HepG2 (cell line): ENCODE measurements around the gene CAND2. TPM values are rescaled to one million over a fixed set of nuclear protein-coding genes. Genes with fewer than 3 reads are reported as not detected.

ENCODE experiments used
- ATAC-seq: fragments of 200-7000 bp; cut with Tn5 transposase; 3 replicates; pipeline ENCODE4 v1.9.1; 2020; ENCODE audit warnings: mild to moderate bottlenecking, moderate library complexity
- BruUV-seq: library from RNA; stranded (reverse); fragments of 400-500 nt; replicated peaks from 2 replicates; lab custom pipeline; 2021; lab: Mats Ljungman, UMichigan
- CTCF ChIA-PET: fragments of 300-600 bp; formaldehyde crosslinking; extraction: SDS; loops from one replicate; lab custom pipeline; 2021; ENCODE audit warnings: low total read pairs, inconsistent platforms, low intra/inter-chr PET ratio; lab: Yijun Ruan, JAX
- POLR2A ChIA-PET: fragments of 350-600 bp; sonication (Branson Sonifier 250); formaldehyde crosslinking; loops from one replicate; lab custom pipeline; 2020; ENCODE audit warnings: antibody characterized with exemption, inconsistent platforms; lab: Yijun Ruan, JAX
- DNase-seq: peaks from one replicate; pipeline ENCODE4 v3.0.0-alpha.2; 2015; ENCODE audit warnings: low spot score
- FAIRE-seq: peaks from 3 replicates; lab custom pipeline; 2011; peaks lifted over from hg19 to GRCh38; lab: Jason Lieb, UNC
- H2AFZ ChIP-seq: one replicate; pipeline ENCODE4 v1.6.1; 2011; ENCODE audit warnings: low read length, inconsistent platforms
- H3K27ac ChIP-seq: fragments of 300-600 bp; 3 replicates; pipeline ENCODE4 v1.8.0; 2011; ENCODE audit warnings: mixed run types, mild to moderate bottlenecking, mixed read lengths, low read length, inconsistent platforms; ENCODE audit not compliant: insufficient read depth; ENCODE audit errors: extremely low read length
- H3K27me3 ChIP-seq, 2 experiments: fragments of 200-600 bp in 1 of 2; 2 replicates in 1 of 2; 3 replicates in 1 of 2; pipeline versions ENCODE4 v1.6.0 to v1.8.0; 2011; ENCODE audit warnings: low read length in 2 of 2, mild to moderate bottlenecking in 2 of 2, moderate library complexity in 2 of 2, inconsistent platforms in 1 of 2; ENCODE audit not compliant: insufficient read depth in 2 of 2, control insufficient read depth in 1 of 2
- H3K36me3 ChIP-seq, 2 experiments: fragments of 200-600 bp in 1 of 2; replicated peaks in 1 of 2; 2 replicates in 1 of 2; 3 replicates in 1 of 2; pipeline versions ENCODE4 v1.5.1 to v1.8.0; 2011; ENCODE audit warnings: low read length in 2 of 2, inconsistent platforms in 1 of 2; ENCODE audit not compliant: insufficient read depth in 2 of 2, control insufficient read depth in 1 of 2
- H3K4me1 ChIP-seq: 2 replicates; pipeline ENCODE4 v1.5.1; 2012; ENCODE audit warnings: low read length, inconsistent platforms; ENCODE audit not compliant: insufficient read depth
- H3K4me2 ChIP-seq: 2 replicates; pipeline ENCODE4 v1.6.0; 2011; ENCODE audit warnings: low read depth, low read length, inconsistent platforms
- H3K4me3 ChIP-seq, 3 experiments: fragments of 200-600 bp in 1 of 3; sonication (generic), shearing (Covaris generic) in 1 of 3; replicated peaks in 1 of 3; 2 replicates each; pipeline ENCODE4 v1.5.1; 2011 to 2016; ENCODE audit warnings: low read length in 3 of 3, inconsistent platforms in 2 of 3, low read depth in 2 of 3, mild to moderate bottlenecking in 2 of 3, control low read depth in 1 of 3, mixed read lengths in 1 of 3; ENCODE audit not compliant: insufficient read depth in 1 of 3
- H3K79me2 ChIP-seq: one replicate; pipeline ENCODE4 v1.6.1; 2011; ENCODE audit warnings: low read length, inconsistent platforms; ENCODE audit not compliant: insufficient read depth
- H3K9ac ChIP-seq: 2 replicates; pipeline ENCODE4 v1.6.0; 2011; ENCODE audit warnings: mild to moderate bottlenecking, low read depth, low read length, inconsistent platforms; ENCODE audit not compliant: insufficient read depth
- H3K9me3 ChIP-seq: 2 replicates; pipeline ENCODE4 v1.5.1; 2012; ENCODE audit warnings: mild to moderate bottlenecking, low read length
- H4K20me1 ChIP-seq: 2 replicates; pipeline ENCODE4 v1.6.0; 2011; ENCODE audit warnings: inconsistent platforms, mild to moderate bottlenecking, low read length, moderate library complexity; ENCODE audit not compliant: insufficient read depth
- NFAT5 ChIP-seq: sonication (generic); formaldehyde crosslinking; IDR thresholded peaks from 2 replicates; pipeline ENCODE4 v1.4.0; 2020; ENCODE audit warnings: missing genetic modification reagents
- PAWR ChIP-seq: sonication (generic); formaldehyde crosslinking; IDR thresholded peaks from 2 replicates; pipeline ENCODE4 v1.4.0; 2020; ENCODE audit warnings: missing genetic modification reagents, mild to moderate bottlenecking, borderline replicate concordance
- SP140L ChIP-seq: sonication (generic); formaldehyde crosslinking; IDR thresholded peaks from 2 replicates; pipeline ENCODE4 v1.4.0; 2020; ENCODE audit warnings: missing genetic modification reagents, borderline replicate concordance
- ZBTB40 ChIP-seq, 2 experiments: fragments of 450-650 bp in 1 of 2; sonication (generic) in 1 of 2; formaldehyde crosslinking in 1 of 2; IDR thresholded peaks; 2 replicates each; pipeline versions ENCODE4 v1.6.1 to v1.8.0; 2016 to 2022; ENCODE audit warnings: antibody characterized with exemption in 1 of 2, mild to moderate bottlenecking in 1 of 2, missing genetic modification reagents in 1 of 2
- WGBS: methylation state at CpG from one replicate; pipeline ENCODE4 v1.1.6; 2017; ENCODE audit warnings: low lambda C conversion rate; 5-methylcytosine and 5-hydroxymethylcytosine counted together
- in situ Hi-C: cut with HindIII; loops from 2 replicates; pipeline ENCODE4 v1.10.0; 2017; ENCODE audit warnings: low pct_unique_long_range_greater_than_20kb; ENCODE audit not compliant: extremely low pct_ligation_motif_present
- intact Hi-C: fragments of 100-400 bp; cut with micrococcal nuclease; formaldehyde crosslinking; loops from one replicate; pipeline ENCODE4 v1.10.0; 2022; ENCODE audit not compliant: unreplicated experiment
- polyA plus RNA-seq, 8 experiments: library from polyadenylated mRNA; depleted of rRNA in 3 of 8; stranded (reverse) in 7 of 8; unstranded in 1 of 8; fragments of >200 nt; fragmentation: Illumina TruSeq in 4 of 8; extraction: Trizol in 4 of 8; gene quantifications; 2 replicates each; pipeline versions ENCODE4 v1.2.1 to v1.2.3, GENCODE V29; 2011 to 2016; ENCODE audit warnings: low read depth in 4 of 8, missing spikeins in 1 of 8, mixed read lengths in 1 of 8; ENCODE audit not compliant: insufficient read depth in 1 of 8
- total RNA-seq, 5 experiments: library from RNA; depleted of rRNA; stranded (reverse); fragments of >200 nt; fragmentation: Illumina TruSeq; extraction: Trizol; gene quantifications; 2 replicates each; pipeline ENCODE4 v1.2.3, GENCODE V29; 2016; ENCODE audit warnings: low read depth in 1 of 5

CAND2 gene
- total and polyA plus RNA-seq, 2 of the 13 experiments (the other 11 are each of a cell fraction or from before 2014, with no cell fraction given): 0.01 TPM; not detected in 1

GRCh38 chr3:12828751-12829150 lies 32.3 kb downstream of the CAND2 start (continued):
- no peak for TF ChIP-seq ZBTB40 (IDR thresholded peaks at IDR 0.05)
- no peak for TF ChIP-seq ZBTB40 (CRISPR knock-in tag; IDR thresholded peaks at IDR 0.05)
- TF ChIP-seq SP140L: no peak
- TF ChIP-seq, all 625 proteins: peak for 0

- no peaks in the 10 kb centered on the region for H3K9me3 ChIP-seq
- no peaks in the 10 kb centered on the region; a peak in 1 of 5 replicates for H3K27me3 ChIP-seq
- DNase-seq (no peak), FAIRE-seq (no peak), ATAC-seq (no peak)
- no TSS peak for BruUV-seq
- WGBS: 91% methylated on average over 4 of the region's 4 CpGs
- peaks cover 10 to 28% of the 10 kb centered on the region in 2 experiments for H3K36me3 ChIP-seq
- H2AFZ ChIP-seq: no peak overlapping the region
- TF ChIP-seq PAWR (CRISPR knock-in tag) (no peak), NFAT5 (CRISPR knock-in tag) (no peak)
- H3K4me3 ChIP-seq: no peak overlapping the region
- intact Hi-C loops: no loop called here
- H3K79me2 ChIP-seq: no peaks in the 10 kb centered on the region
- POLR2A ChIA-PET: interaction anchor here (1.9 kb wide), 1 partner anchor 12 kb away, joined by 6 read pairs; the partner anchor contains the start of gene RPL32
- peaks cover 13% of the 10 kb centered on the region; the same call in 1 of the 2 replicates for H3K4me1 ChIP-seq
- no peaks in the 10 kb centered on the region; the same call in 1 of the 2 replicates for H4K20me1 ChIP-seq
- no peak overlapping the region for H3K9ac ChIP-seq
- no peak overlapping the region for H3K27ac ChIP-seq
- CTCF ChIA-PET: no interaction called here
- in situ Hi-C loops: no loop called here
- H3K4me2 ChIP-seq: no peak overlapping the region
These were observed 32.9 kb downstream of the CAND2 start for GRCh38 chr3:12829404-12829803.
